Heart left ventricle (tissue), 16 donors: Measurements from ENCODE around the gene ZBTB38. TPM values are rescaled to one million over a fixed set of nuclear protein-coding genes. Genes with fewer than 3 reads are reported as not detected.

Experiments
- ATAC-seq, 4 donors: fragments of 200-7000 bp; cut with Tn5 transposase; one replicate each; pipeline ENCODE4 v1.9.1; 2020 to 2022; ENCODE audit warnings: moderate library complexity in 4 of 4, mild to moderate bottlenecking in 3 of 4, moderate number of reproducible peaks in 1 of 4
- DNase-seq, 5 donors: peaks; one replicate each; pipeline ENCODE4 v3.0.0-alpha.2; 2020
- H3K27ac ChIP-seq, 12 donors: fragments of 200-600 bp; sonication (generic) in 4 of 12; one replicate each; pipeline versions ENCODE4 v1.5.0 to v1.8.0; 2016 to 2022; ENCODE audit warnings: mild to moderate bottlenecking in 2 of 12
- H3K27me3 ChIP-seq, 9 donors: fragments of 200-600 bp; sonication (generic) in 2 of 9; one replicate each; pipeline versions ENCODE4 v1.5.1 to v1.8.0; 2016 to 2022; ENCODE audit warnings: mild to moderate bottlenecking in 3 of 9
- H3K36me3 ChIP-seq, 9 donors: fragments of 200-600 bp; sonication (generic) in 2 of 9; one replicate each; pipeline versions ENCODE4 v1.5.0 to v1.8.0; 2018 to 2022; ENCODE audit warnings: mild to moderate bottlenecking in 2 of 9
- H3K4me1 ChIP-seq, 12 donors: fragments of 200-600 bp; sonication (generic) in 4 of 12; one replicate each; pipeline versions ENCODE4 v1.5.0 to v1.8.0; 2016 to 2022; ENCODE audit warnings: mild to moderate bottlenecking in 3 of 12
- H3K4me3 ChIP-seq, 12 donors: fragments of 200-600 bp; sonication (generic) in 4 of 12; one replicate each; pipeline versions ENCODE4 v1.5.0 to v1.8.0; 2017 to 2022; ENCODE audit warnings: mild to moderate bottlenecking in 9 of 12, moderate library complexity in 4 of 12
- H3K9me3 ChIP-seq, 12 donors: fragments of 200-600 bp; sonication (generic) in 4 of 12; one replicate each; pipeline versions ENCODE4 v1.5.0 to v1.8.0; 2016 to 2022; ENCODE audit warnings: mild to moderate bottlenecking in 1 of 12
- POLR2A ChIP-seq, 2 donors: fragments of 450-650 bp; IDR thresholded peaks; one replicate each; pipeline ENCODE4 v1.6.1; 2017; ENCODE audit warnings: antibody characterized with exemption in 2 of 2, mild to moderate bottlenecking in 2 of 2, moderate library complexity in 2 of 2
- WGBS, 4 donors: extraction: QIAGEN DNeasy Blood & Tissue Kit in 2 of 4; methylation state at CpG; one replicate each; pipeline versions ENCODE4 v1.1.5 to v1.1.7; 2013 to 2018; 5-methylcytosine and 5-hydroxymethylcytosine counted together
- intact Hi-C, 10 donors: fragments of 100-400 bp; cut with DNase I; formaldehyde crosslinking; loops; one replicate each; pipeline versions ENCODE4 v1.11.1 to v1.14.2; 2022
- polyA plus RNA-seq, 2 donors: library from polyadenylated mRNA; stranded (reverse); fragments of 200-250 nt; gene quantifications; one replicate each; pipeline ENCODE4 v1.2.3, GENCODE V29; 2013
- total RNA-seq, 9 donors: library from RNA; depleted of rRNA in 2 of 9; stranded (reverse); fragments of >200 nt in 2 of 9; fragmentation: NEBNext Ultra II Directional in 3 of 9; extraction: Animal tissue kit (Norgen Biotek cat#: 25700) in 3 of 9; gene quantifications; one replicate each; pipeline versions ENCODE4 v1.1.0 to v1.2.4, GENCODE V29; 2016 to 2023
- TF ChIP-seq, protein P1 (sequence below), 12 donors: fragments of 200-600 bp; sonication (generic) in 4 of 12; IDR thresholded peaks; one replicate each; pipeline versions ENCODE4 v1.5.0 to v1.8.0; 2018 to 2022; ENCODE audit warnings: antibody characterized with exemption in 12 of 12, mild to moderate bottlenecking in 5 of 12
- donor health status: ischemic (EF 13 %, LVEDD 7.1; RV severe dilation, severe dysfunction).
- donor health status: healthy with polysubstance abuse.
- donor health status: DM: no; HTN: yes; CAD: no.
- donor health status: DM: no; HTN: no; CAD: no.
- donor health status: ischemic (EF 25% LVEDD 6.9; RV normal size, moderate dysfunction).
- donor health status: ischemic (EF 25% LVEDD 5.7; RV mildly dilated, moderate dysfunction).
- donor health status: healthy.
- donor health status: DM: yes; HTN: yes; CAD: no.
- donor health status: ischemic (EF 35%, LVEDD 5.7; RV mildly dilated, moderate dysfunction).
- donor health status: nonischemic (EF 11% LVEDD 7.7; RV severe dilation, severe dysfunction).
- donor health status: DM: yes; HTN: yes; CAD: no.
- donor health status: PGD.
- donor health status: ischemic (EF 29% LVEDD 5.4; RV normal size, mild dysfunction).
- donor health status: nonischemic (EF 23%, LVEDD 6.1; RV moderate dilation, normal function).

ZBTB38 gene
- total and polyA plus RNA-seq, 11 donors, result 15.5 to 189 (median 128) TPM

DNA sequence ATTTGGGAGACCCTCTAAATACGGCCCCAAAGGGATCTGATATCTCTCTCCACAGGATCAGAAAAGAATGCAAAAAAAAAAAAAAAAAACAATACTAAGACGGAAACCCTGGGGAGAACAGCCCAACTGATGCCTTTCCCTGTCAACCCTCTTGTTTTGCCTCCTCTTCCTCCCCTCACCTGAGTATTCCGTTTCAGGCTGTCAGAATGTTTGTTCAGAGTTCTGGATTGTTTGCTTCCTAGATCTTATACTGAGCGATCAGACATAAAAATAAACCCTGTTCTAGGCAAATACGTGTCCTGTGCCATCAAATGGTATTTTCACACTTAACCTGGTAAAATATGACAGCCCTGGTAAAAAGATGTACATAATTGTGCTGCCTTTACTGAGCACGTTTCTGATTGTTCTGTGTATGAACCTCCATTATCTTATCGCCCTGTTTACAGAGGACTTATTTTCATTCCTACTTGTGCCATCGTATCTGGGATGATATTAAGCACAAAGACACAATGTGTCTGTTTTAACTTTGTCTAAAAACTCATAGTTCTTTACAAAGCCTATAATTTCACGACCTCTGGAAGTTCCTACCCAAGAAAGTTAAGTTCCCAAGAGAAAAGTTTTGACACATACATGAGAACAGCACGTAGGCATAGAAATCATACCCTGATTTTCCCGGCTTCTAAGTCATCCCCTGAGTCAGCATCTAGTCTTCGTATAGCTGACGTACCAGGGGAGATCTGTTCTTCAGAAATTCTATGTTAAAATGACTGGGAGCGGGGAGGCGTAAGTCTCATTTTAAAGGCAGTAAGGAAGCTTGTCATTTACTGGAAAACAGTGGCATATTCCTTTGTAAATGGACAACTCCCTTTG is 856 bp downstream of the ZBTB38 start:
- peak overlapping the region; percentile 3 to 54 (median 44) for H3K4me3 ChIP-seq
- DNase-seq (no peak), ATAC-seq (no peak)
- TF ChIP-seq, protein P1, sequence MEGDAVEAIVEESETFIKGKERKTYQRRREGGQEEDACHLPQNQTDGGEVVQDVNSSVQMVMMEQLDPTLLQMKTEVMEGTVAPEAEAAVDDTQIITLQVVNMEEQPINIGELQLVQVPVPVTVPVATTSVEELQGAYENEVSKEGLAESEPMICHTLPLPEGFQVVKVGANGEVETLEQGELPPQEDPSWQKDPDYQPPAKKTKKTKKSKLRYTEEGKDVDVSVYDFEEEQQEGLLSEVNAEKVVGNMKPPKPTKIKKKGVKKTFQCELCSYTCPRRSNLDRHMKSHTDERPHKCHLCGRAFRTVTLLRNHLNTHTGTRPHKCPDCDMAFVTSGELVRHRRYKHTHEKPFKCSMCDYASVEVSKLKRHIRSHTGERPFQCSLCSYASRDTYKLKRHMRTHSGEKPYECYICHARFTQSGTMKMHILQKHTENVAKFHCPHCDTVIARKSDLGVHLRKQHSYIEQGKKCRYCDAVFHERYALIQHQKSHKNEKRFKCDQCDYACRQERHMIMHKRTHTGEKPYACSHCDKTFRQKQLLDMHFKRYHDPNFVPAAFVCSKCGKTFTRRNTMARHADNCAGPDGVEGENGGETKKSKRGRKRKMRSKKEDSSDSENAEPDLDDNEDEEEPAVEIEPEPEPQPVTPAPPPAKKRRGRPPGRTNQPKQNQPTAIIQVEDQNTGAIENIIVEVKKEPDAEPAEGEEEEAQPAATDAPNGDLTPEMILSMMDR (IDR thresholded peaks at IDR 0.05), result no peak
- TF ChIP-seq POLR2A (IDR thresholded peaks at IDR 0.05), result no peak
- H3K27me3 ChIP-seq, result no peaks in the 10 kb centered on the region
- H3K9me3 ChIP-seq, result peaks cover 0 to 2% (median 0%) of the 10 kb centered on the region in 12 donors
- peaks cover 0 to 33% (median 10%) of the 10 kb centered on the region in 9 donors for H3K36me3 ChIP-seq
- intact Hi-C loops, result loop anchor here (1.0 to 10.0 kb wide), 10 partner anchors 33 to 196 kb away; no protein-coding TSS in a partner anchor
- peak overlapping the region; percentile 87 to 97 (median 94) for H3K27ac ChIP-seq
- 52 to 63% (median 55%) methylated on average over 15 of the region's 15 CpGs for WGBS, 4 donors
- H3K4me1 ChIP-seq, result peaks cover 12 to 65% (median 42%) of the 10 kb centered on the region in 12 donors

DNA sequence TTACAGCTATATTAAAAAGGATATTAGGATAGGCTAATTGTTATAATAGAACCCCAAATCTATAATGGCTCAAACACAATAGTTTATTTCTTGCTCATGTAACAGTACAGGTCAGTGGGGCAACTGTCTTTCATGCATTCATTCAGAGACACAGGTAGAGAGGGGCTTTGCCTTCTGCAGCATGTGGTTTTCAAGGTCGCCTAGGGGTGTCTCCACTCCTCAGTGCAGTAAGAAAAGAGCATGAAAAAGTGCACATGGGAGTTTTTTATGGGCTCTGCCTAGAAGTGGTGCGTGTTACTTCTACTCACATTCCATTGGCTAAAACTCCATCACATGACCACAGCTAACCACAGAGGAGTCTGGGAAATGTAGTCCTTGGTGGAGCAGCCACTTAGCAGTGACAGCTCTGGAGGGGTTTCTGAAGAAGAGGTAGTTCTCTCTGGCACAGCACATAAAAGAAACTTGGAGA is 1.8 kb downstream of the ZBTB38 start:
- 9 to 17% (median 12%) methylated on average over 2 of the region's 2 CpGs for WGBS, 4 donors
- H3K9me3 ChIP-seq, result no peaks in the 10 kb centered on the region
- intact Hi-C loops, result no loop called here
- peak overlapping the region; percentile 31 to 97 (median 94) for H3K27ac ChIP-seq
- no peaks in the 10 kb centered on the region for H3K27me3 ChIP-seq
- peak overlapping the region in 9 of 12 donors; percentile 2 to 54 (median 45) for H3K4me3 ChIP-seq
- H3K36me3 ChIP-seq, result peaks cover 0 to 34% (median 10%) of the 10 kb centered on the region in 9 donors
- peak in 1 of 2 donors; percentile 13 for TF ChIP-seq POLR2A (IDR thresholded peaks at IDR 0.05)
- TF ChIP-seq, protein P1 (IDR thresholded peaks at IDR 0.05), result peak in 9 of 12 donors; percentile 24 to 61 (median 29)
- DNase-seq, result peak in 4 of 5 donors; percentile 31 to 71 (median 52)
- ATAC-seq, result peak; percentile 58 to 72 (median 67)
- H3K4me1 ChIP-seq, result peaks cover 12 to 65% (median 42%) of the 10 kb centered on the region in 12 donors

DNA sequence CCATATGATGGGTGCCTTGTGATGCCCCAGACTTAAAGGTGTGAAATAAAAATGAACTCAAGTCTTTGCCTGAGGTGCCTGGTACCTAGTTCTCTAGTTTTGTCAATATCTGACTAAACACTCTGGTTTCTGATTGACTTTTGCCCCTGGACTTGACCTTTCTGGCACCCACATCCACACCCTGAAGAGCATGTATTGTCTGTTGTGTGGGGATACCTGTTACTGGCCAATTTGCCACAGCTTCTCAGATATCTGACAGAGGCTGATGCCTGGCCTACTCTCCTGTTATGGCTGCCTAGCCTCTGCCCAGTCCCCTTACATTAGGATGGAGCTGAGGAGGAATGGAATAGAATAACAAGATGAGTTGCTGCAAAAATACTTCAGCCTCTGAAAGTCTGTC is 3.6 kb downstream of the ZBTB38 start:
- Histone ChIP-seq H3K9me3 (no peaks in the 10 kb centered on the region), H3K27me3 (no peaks in the 10 kb centered on the region), H3K4me1 (peaks cover 5 to 58% (median 33%) of the 10 kb centered on the region in 12 donors), H3K4me3 (no peak overlapping the region), H3K36me3 (peaks cover 0 to 51% (median 13%) of the 10 kb centered on the region in 9 donors), H3K27ac (no peak overlapping the region)
- intact Hi-C loops, result no loop called here
- DNase-seq (no peak), ATAC-seq (no peak)
- TF ChIP-seq, protein P1 (IDR thresholded peaks at IDR 0.05), result no peak
- TF ChIP-seq POLR2A (IDR thresholded peaks at IDR 0.05), result no peak

DNA sequence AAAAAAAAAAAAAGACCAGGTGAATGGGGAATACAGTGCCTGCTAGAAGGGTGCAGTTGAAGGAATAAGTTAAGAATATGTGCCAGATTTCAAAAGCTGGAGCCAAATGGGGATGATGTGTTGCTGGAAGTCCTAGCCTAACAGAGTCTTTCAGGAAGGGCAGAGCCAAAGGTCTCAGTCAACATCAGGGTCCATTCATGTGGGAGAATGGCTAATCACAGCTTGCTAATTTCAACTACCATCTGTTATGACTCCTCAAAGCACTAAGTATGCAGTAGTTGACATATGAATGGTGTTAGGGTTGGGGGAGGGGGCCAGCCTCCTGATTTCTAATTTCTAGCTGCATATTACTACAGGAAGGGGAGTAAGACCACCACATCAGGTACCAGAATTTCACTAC is 4.4 kb downstream of the ZBTB38 start:
- no peak overlapping the region for H3K27ac ChIP-seq
- H3K9me3 ChIP-seq, result no peaks in the 10 kb centered on the region
- peaks cover 0 to 51% (median 13%) of the 10 kb centered on the region in 9 donors for H3K36me3 ChIP-seq
- ATAC-seq, result no peak
- intact Hi-C loops, result no loop called here
- TF ChIP-seq POLR2A (IDR thresholded peaks at IDR 0.05), result no peak
- TF ChIP-seq, protein P1 (IDR thresholded peaks at IDR 0.05), result no peak
- no peak for DNase-seq
- H3K4me3 ChIP-seq, result no peak overlapping the region
- H3K4me1 ChIP-seq, result peaks cover 0 to 53% (median 26%) of the 10 kb centered on the region in 12 donors
- no peaks in the 10 kb centered on the region for H3K27me3 ChIP-seq
